Measurements from ENCODE around the gene HSPB8. TPM values are rescaled to one million over a fixed set of nuclear protein-coding genes. Genes with fewer than 3 reads are reported as not detected.
A peak's percentile ranks its signal among the peaks of the same experiment; 100 is the strongest.

The HSPB8 gene
- total and polyA plus RNA-seq, 7 donors = 2.1 to 485 (median 311) TPM

DNA sequence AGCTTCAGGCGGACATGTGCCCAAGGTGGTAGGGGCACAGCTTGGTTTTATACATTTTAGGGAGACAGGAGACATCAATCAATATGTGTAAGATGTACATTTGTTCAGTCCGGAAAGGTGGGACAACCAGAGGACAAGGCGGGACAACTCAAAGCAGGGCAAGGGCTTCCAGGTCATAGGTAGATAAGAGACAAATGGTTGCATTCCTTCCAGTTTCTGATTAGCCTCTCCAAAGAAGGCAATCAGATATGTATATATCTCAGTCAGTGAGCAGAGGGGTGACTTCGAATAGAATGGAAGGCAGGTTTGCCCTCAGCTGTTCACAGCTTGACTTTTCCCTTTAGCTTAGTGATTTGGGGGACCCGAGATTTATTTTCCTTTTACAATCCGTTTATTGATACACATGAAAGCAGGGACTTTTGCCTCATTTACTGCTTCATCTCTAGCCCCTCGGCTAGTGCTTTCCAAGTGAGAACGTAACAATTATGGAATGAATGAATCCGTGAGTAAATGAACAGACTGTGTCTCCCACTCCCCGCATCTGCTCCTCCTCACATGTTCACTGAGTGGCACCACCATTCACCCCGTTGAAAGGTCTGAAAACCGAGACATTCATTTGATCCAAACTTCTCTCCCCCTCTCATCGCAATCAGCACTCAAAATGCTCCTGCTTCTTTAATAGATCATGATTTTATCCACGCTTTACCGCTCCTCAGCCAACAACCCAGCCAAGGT, 6.9 kb upstream of the HSPB8 start:
- no peaks in the 10 kb centered on the region for H3K9me3 ChIP-seq
- no peak for DNase-seq
- no peak for TF ChIP-seq CTCF (IDR thresholded peaks at IDR 0.05)
- TF ChIP-seq POLR2AphosphoS5 (IDR thresholded peaks at IDR 0.05) = no peak
- no peak for TF ChIP-seq POLR2A (IDR thresholded peaks at IDR 0.05)
- TF ChIP-seq EP300 (IDR thresholded peaks at IDR 0.05) = no peak
- no peak overlapping the region for H3K27ac ChIP-seq
- WGBS, 2 donors = 68 to 78% methylated on average over 15 of the region's 15 CpGs
- H3K4me1 ChIP-seq = peaks cover 0 to 10% (median 6%) of the 10 kb centered on the region in 4 donors
- intact Hi-C loops (cut with DNase I) = loop anchor here (5.0 to 10.0 kb wide), 3 partner anchors 55 to 767 kb away; no protein-coding TSS in a partner anchor
- H3K36me3 ChIP-seq = no peaks in the 10 kb centered on the region
- no peaks in the 10 kb centered on the region for H3K27me3 ChIP-seq
- H3K4me3 ChIP-seq = no peak overlapping the region

DNA sequence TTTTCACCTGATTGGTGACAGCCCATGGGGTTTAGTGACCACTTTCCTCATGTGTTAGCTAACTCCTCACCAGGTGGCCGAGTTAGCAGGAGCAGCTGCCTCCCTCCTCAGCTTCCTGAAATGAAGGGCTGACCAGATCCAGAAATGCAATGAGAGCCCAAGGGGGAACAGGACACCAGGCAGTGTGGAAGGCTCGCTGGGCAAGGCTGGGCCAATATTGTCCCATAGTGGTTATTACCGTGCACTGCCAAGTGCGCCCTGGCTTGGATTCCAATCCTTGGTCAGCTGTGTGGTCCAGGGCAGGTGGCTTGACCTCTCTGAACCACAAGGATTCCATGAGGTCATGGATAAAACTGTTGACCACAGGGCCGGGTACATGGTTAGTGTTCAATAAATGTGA, 3.6 kb upstream of the HSPB8 start:
- intact Hi-C loops (cut with DNase I) = loop anchor here (5.0 to 10.0 kb wide), 3 partner anchors 490 to 798 kb away; partner anchors contain the start of gene SUDS3
- Histone ChIP-seq H3K4me3 (no peak overlapping the region), H3K4me1 (peaks cover 0 to 19% (median 16%) of the 10 kb centered on the region in 4 donors), H3K36me3 (no peaks in the 10 kb centered on the region), H3K27ac (peak overlapping the region; percentile 91 to 99 (median 96)), H3K9me3 (no peaks in the 10 kb centered on the region), H3K27me3 (no peaks in the 10 kb centered on the region)
- WGBS, 2 donors = 70 to 82% methylated on average over 5 of the region's 5 CpGs
- TF ChIP-seq POLR2AphosphoS5 (IDR thresholded peaks at IDR 0.05) = no peak
- no peak for TF ChIP-seq POLR2A (IDR thresholded peaks at IDR 0.05)
- no peak for TF ChIP-seq CTCF (IDR thresholded peaks at IDR 0.05)
- TF ChIP-seq EP300 (IDR thresholded peaks at IDR 0.05) = no peak
- DNase-seq = no peak

- no peaks in the 10 kb centered on the region for H3K9me3 ChIP-seq
- peak overlapping the region; percentile 20 to 55 (median 40) for H3K4me3 ChIP-seq
- no peaks in the 10 kb centered on the region for H3K36me3 ChIP-seq
- no peaks in the 10 kb centered on the region for H3K27me3 ChIP-seq
- 31 to 48% methylated on average over 21 of the region's 21 CpGs for WGBS, 2 donors
- intact Hi-C loops (cut with DNase I) = loop anchor here (2.0 to 10.0 kb wide), 4 partner anchors 236 to 799 kb away; partner anchors contain the start of gene SUDS3
- H3K4me1 ChIP-seq = peaks cover 0 to 19% (median 16%) of the 10 kb centered on the region in 4 donors
- TF ChIP-seq EP300 (IDR thresholded peaks at IDR 0.05) (peak in 2 of 4 donors; percentile 63 to 92), POLR2A (IDR thresholded peaks at IDR 0.05) (peak in 1 of 2 donors; percentile 41), CTCF (IDR thresholded peaks at IDR 0.05) (no peak), POLR2AphosphoS5 (IDR thresholded peaks at IDR 0.05) (peak; percentile 70 to 94 (median 79))
- peak; percentile 99 for DNase-seq
- H3K27ac ChIP-seq = peak overlapping the region; percentile 91 to 99 (median 96)
Observed at GRCh38 chr12:119176267-119177055, 2.3 kb upstream of the HSPB8 start.

DNA sequence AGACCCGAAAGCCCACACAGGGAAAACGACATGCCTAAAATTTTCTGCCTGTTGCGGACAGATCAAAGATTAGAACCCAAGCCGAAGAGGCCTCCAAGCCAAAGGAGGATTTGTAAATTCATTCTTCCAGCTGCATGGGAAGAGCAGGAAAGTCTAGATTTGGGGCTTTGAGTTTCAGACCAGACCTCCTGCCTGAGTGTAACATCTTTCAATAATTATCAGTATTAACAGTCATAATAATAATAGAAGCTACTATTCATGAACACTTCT, 1.7 kb upstream of the HSPB8 start:
- TF ChIP-seq EP300 (IDR thresholded peaks at IDR 0.05) (no peak), POLR2AphosphoS5 (IDR thresholded peaks at IDR 0.05) (no peak), POLR2A (IDR thresholded peaks at IDR 0.05) (no peak)
- Histone ChIP-seq H3K4me1 (peaks cover 0 to 19% (median 16%) of the 10 kb centered on the region in 4 donors), H3K27me3 (no peaks in the 10 kb centered on the region), H3K9me3 (no peaks in the 10 kb centered on the region), H3K36me3 (no peaks in the 10 kb centered on the region), H3K4me3 (no peak overlapping the region), H3K27ac (peak overlapping the region; percentile 91 to 99 (median 96))
- intact Hi-C loops (cut with DNase I) = loop anchor here (2.0 to 10.0 kb wide), 4 partner anchors 236 to 800 kb away; partner anchors contain the start of gene SUDS3
- WGBS, 2 donors = 87 to 91% methylated on average over 4 of the region's 4 CpGs
- DNase-seq = no peak

Measured in sigmoid colon (tissue), 7 donors.